ENCODE results near the gene SDK2.

DNA sequence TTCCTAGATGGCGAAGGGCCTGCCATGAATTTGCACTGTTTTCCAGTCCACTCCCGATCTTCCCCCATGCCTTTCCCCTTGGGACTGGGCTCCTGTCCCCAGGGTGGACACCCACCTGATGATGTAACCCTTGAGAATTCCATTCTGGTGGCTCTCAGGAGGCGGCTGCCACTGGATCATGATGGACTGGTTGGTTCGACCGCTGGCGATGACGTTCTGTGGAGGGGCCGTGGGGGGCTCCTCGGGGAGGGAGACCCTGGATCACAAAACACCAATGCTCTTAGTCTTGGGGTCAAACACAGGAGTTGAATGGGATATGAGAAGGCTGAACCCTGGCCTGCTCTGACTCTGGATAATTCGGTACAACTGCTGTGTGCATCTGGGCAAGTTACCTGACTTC is 225.2 kb downstream of the SDK2 start:
- TF ChIP-seq EP300 (IDR thresholded peaks at IDR 0.05) (no peak), HOXA7 (CRISPR knock-in tag; IDR thresholded peaks at IDR 0.05) (no peak), SMC3 (IDR thresholded peaks at IDR 0.05) (no peak), HOXB5 (CRISPR knock-in tag; IDR thresholded peaks at IDR 0.05) (no peak), POLR2A (IDR thresholded peaks at IDR 0.05; ENCODE audit: low read length) (no peak), ZSCAN20 (CRISPR knock-in tag; IDR thresholded peaks at IDR 0.05) (no peak), RFX5 (IDR thresholded peaks at IDR 0.05) (no peak), ESRRA (IDR thresholded peaks at IDR 0.05; ENCODE audit: borderline replicate concordance, low read length) (no peak), MYC (IDR thresholded peaks at IDR 0.05; ENCODE audit: borderline replicate concordance, low read length) (no peak), RAD21 (conservative IDR thresholded peaks at IDR 0.05 in 1 of 2, IDR thresholded peaks at IDR 0.05 in 1 of 2) (no peak), HDAC2 (IDR thresholded peaks at IDR 0.05) (no peak)
- TF ChIP-seq, protein P1, sequence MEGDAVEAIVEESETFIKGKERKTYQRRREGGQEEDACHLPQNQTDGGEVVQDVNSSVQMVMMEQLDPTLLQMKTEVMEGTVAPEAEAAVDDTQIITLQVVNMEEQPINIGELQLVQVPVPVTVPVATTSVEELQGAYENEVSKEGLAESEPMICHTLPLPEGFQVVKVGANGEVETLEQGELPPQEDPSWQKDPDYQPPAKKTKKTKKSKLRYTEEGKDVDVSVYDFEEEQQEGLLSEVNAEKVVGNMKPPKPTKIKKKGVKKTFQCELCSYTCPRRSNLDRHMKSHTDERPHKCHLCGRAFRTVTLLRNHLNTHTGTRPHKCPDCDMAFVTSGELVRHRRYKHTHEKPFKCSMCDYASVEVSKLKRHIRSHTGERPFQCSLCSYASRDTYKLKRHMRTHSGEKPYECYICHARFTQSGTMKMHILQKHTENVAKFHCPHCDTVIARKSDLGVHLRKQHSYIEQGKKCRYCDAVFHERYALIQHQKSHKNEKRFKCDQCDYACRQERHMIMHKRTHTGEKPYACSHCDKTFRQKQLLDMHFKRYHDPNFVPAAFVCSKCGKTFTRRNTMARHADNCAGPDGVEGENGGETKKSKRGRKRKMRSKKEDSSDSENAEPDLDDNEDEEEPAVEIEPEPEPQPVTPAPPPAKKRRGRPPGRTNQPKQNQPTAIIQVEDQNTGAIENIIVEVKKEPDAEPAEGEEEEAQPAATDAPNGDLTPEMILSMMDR (IDR thresholded peaks at IDR 0.05), result no peak
- TF ChIP-seq, protein P2, sequence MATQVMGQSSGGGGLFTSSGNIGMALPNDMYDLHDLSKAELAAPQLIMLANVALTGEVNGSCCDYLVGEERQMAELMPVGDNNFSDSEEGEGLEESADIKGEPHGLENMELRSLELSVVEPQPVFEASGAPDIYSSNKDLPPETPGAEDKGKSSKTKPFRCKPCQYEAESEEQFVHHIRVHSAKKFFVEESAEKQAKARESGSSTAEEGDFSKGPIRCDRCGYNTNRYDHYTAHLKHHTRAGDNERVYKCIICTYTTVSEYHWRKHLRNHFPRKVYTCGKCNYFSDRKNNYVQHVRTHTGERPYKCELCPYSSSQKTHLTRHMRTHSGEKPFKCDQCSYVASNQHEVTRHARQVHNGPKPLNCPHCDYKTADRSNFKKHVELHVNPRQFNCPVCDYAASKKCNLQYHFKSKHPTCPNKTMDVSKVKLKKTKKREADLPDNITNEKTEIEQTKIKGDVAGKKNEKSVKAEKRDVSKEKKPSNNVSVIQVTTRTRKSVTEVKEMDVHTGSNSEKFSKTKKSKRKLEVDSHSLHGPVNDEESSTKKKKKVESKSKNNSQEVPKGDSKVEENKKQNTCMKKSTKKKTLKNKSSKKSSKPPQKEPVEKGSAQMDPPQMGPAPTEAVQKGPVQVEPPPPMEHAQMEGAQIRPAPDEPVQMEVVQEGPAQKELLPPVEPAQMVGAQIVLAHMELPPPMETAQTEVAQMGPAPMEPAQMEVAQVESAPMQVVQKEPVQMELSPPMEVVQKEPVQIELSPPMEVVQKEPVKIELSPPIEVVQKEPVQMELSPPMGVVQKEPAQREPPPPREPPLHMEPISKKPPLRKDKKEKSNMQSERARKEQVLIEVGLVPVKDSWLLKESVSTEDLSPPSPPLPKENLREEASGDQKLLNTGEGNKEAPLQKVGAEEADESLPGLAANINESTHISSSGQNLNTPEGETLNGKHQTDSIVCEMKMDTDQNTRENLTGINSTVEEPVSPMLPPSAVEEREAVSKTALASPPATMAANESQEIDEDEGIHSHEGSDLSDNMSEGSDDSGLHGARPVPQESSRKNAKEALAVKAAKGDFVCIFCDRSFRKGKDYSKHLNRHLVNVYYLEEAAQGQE (IDR thresholded peaks at IDR 0.05), result no peak
- TF ChIP-seq, protein P3, sequence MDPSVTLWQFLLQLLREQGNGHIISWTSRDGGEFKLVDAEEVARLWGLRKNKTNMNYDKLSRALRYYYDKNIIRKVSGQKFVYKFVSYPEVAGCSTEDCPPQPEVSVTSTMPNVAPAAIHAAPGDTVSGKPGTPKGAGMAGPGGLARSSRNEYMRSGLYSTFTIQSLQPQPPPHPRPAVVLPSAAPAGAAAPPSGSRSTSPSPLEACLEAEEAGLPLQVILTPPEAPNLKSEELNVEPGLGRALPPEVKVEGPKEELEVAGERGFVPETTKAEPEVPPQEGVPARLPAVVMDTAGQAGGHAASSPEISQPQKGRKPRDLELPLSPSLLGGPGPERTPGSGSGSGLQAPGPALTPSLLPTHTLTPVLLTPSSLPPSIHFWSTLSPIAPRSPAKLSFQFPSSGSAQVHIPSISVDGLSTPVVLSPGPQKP (IDR thresholded peaks at IDR 0.05; ENCODE audit: low read depth, low read length), result no peak

Measured in A549 (cell line).